ENCODE measurements around the gene THSD4. TPM values are rescaled to one million over a fixed set of nuclear protein-coding genes. Genes with fewer than 3 reads are reported as not detected.

The THSD4 gene
- total RNA-seq, 4 donors from 2014 or later = 10.7 to 59.5 (median 49.0) TPM

GRCh38 chr15:71328453-71328852, 213.2 kb downstream of the THSD4 start:
- no peak for DNase-seq
- Histone ChIP-seq H3K4me1 (peaks cover 0 to 33% (median 6%) of the 10 kb centered on the region in 4 donors), H3K4me3 (no peak overlapping the region), H3K27ac (peak overlapping the region in 3 of 4 donors; percentile 73 to 90 (median 86)), H3K36me3 (no peaks in the 10 kb centered on the region), H3K9me3 (no peaks in the 10 kb centered on the region), H3K27me3 (no peaks in the 10 kb centered on the region)
- TF ChIP-seq CTCF (IDR thresholded peaks at IDR 0.05) (no peak), POLR2A (IDR thresholded peaks at IDR 0.05) (no peak)

- TF ChIP-seq POLR2A (IDR thresholded peaks at IDR 0.05) (no peak), CTCF (IDR thresholded peaks at IDR 0.05) (no peak)
- peaks cover 0 to 33% (median 6%) of the 10 kb centered on the region in 4 donors for H3K4me1 ChIP-seq
Measured at GRCh38 chr15:71329041-71329440, 213.8 kb downstream of the THSD4 start.

GRCh38 chr15:71329497-71330260, 214.4 kb downstream of the THSD4 start:
- Histone ChIP-seq H3K4me1 (peaks cover 0 to 33% (median 6%) of the 10 kb centered on the region in 4 donors), H3K4me3 (no peak overlapping the region), H3K27ac (peak overlapping the region in 3 of 4 donors; percentile 73 to 90 (median 86)), H3K9me3 (no peaks in the 10 kb centered on the region), H3K27me3 (no peaks in the 10 kb centered on the region), H3K36me3 (no peaks in the 10 kb centered on the region)
- TF ChIP-seq CTCF (IDR thresholded peaks at IDR 0.05) (no peak), POLR2A (IDR thresholded peaks at IDR 0.05) (peak in 1 of 2 donors; percentile 40)
- peak in 2 of 3 donors; percentile 69 to 81 for DNase-seq

More at GRCh38 chr15:71329041-71329440, 213.8 kb downstream of the THSD4 start:
- Histone ChIP-seq H3K4me3 (no peak overlapping the region), H3K27me3 (no peaks in the 10 kb centered on the region), H3K36me3 (no peaks in the 10 kb centered on the region), H3K27ac (peak overlapping the region in 3 of 4 donors; percentile 73 to 90 (median 86)), H3K9me3 (no peaks in the 10 kb centered on the region)
- no peak for DNase-seq

- no peaks in the 10 kb centered on the region for H3K27me3 ChIP-seq
- peaks cover 0 to 33% (median 6%) of the 10 kb centered on the region in 4 donors for H3K4me1 ChIP-seq
- TF ChIP-seq POLR2A (IDR thresholded peaks at IDR 0.05) = no peak
- no peak for TF ChIP-seq CTCF (IDR thresholded peaks at IDR 0.05)
- H3K36me3 ChIP-seq = no peaks in the 10 kb centered on the region
- no peak for DNase-seq
- peak overlapping the region in 1 of 4 donors; percentile 90 for H3K27ac ChIP-seq
- H3K9me3 ChIP-seq = no peaks in the 10 kb centered on the region
- no peak overlapping the region for H3K4me3 ChIP-seq
Measured at GRCh38 chr15:71330638-71331162, 215.4 kb downstream of the THSD4 start.

GRCh38 chr15:71331173-71331572, 215.9 kb downstream of the THSD4 start:
- H3K9me3 ChIP-seq = no peaks in the 10 kb centered on the region
- peak overlapping the region in 2 of 4 donors; percentile 29 to 90 for H3K27ac ChIP-seq
- DNase-seq = no peak
- TF ChIP-seq POLR2A (IDR thresholded peaks at IDR 0.05) = no peak
- TF ChIP-seq CTCF (IDR thresholded peaks at IDR 0.05) = no peak
- H3K4me1 ChIP-seq = peaks cover 0 to 33% (median 6%) of the 10 kb centered on the region in 4 donors
- H3K4me3 ChIP-seq = no peak overlapping the region
- H3K36me3 ChIP-seq = no peaks in the 10 kb centered on the region
- no peaks in the 10 kb centered on the region for H3K27me3 ChIP-seq
